M059J (cell line): ENCODE data around the gene RIMS1. TPM values are rescaled to one million over a fixed set of nuclear protein-coding genes. Genes with fewer than 3 reads are reported as not detected.

Source experiments
- DNase-seq: peaks from one replicate; pipeline ENCODE4 v3.0.0-alpha.2; 2012; ENCODE audit warnings: low read depth
- total RNA-seq: library from RNA; depleted of rRNA; stranded (reverse); fragments of >200 nt; shearing (Covaris generic); gene quantifications from 2 replicates; pipeline ENCODE4 v1.2.3, GENCODE V29; 2014

Gene RIMS1
- total RNA-seq, 1 experiment from 2014 or later: 0.34 TPM

DNA sequence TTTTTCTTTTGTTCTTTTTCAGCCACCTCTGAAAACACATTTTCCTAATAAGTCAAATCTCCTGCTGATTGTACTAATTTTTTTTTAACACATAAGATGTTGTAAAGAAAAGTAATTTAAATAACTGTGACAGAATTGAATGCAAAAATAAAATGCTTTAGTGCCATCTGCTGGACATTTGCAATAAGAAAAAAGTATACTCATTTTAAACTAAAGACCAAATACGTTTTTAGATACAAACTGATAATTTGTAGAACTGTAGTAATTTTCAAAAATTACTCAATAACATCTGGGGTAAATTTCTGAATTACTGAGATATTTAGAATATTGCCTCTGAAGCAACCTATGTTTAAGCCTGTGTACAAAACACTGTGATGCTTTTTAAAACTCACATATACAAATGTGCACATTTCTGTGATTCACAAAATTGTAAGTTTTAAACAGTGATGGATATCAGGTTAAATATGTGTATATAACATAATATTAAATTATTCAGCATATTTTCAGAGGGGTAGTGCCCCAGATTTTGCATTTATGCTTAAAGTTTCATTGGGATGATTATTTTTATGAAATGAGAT is 198.7 kb downstream of the RIMS1 start:
- DNase-seq: peak; percentile 27

DNA sequence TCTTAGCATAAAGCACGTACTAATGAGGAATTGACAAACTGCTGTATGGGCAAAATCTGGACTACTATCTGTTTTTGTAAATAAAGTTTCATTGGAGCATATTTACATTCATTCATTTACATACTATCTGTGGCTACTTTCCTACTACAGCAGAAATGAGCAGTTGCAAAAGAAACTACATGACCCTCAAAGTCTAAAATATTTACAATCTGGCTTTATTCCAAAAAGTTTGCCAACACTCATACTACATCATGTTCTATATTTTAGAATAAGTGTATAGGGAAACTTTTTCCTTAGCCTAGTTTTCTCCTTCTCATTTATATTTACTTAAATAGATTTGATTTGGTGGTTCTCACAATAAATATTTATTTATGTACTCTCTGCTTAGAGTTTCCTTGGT is 208.2 kb downstream of the RIMS1 start:
- no peak for DNase-seq

DNA sequence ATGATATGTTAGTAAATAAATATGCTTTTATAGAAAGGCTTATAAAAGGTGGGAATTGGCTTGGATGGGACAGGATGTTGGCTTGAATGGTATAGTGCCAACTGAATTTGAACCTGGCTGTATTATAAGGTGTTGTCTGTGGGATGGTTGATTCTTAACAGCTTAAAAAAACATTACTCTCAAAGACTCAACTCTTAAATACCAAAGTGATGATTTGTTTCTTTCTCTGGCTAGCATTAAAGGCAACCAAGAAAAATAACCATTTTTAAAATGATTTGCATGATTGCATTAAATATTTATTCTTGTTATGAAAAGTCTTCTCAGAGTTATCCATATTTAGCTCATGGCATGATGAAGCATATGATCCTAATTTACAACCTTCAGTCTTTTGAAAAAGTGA is 216.2 kb downstream of the RIMS1 start:
- DNase-seq: no peak

DNA sequence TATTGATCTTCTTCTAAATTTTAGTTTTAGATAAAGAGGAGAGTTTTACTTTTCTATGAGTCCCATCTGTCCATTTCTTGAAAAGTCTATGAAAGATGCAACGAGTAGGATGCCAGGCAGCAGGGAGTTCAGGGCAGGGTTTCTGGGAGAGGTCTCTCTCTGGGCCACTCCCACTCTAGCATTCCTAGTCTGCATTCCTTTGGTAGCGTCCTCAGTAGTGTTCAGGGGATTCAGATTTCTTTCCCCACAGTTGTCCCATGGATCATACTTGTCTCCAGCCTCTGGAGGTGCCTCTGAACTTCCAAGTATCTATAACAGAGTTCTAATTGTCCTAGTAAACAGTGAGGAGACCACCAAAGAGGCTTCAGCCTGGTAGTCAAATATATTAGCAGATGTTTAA is 225.3 kb downstream of the RIMS1 start:
- DNase-seq: no peak

- DNase-seq: no peak
Measured at GRCh38 chr6:72130327-72130726, 244.0 kb downstream of the RIMS1 start.

- DNase-seq: peak; percentile 55
Measured at GRCh38 chr6:72132427-72132826, 246.1 kb downstream of the RIMS1 start.

DNA sequence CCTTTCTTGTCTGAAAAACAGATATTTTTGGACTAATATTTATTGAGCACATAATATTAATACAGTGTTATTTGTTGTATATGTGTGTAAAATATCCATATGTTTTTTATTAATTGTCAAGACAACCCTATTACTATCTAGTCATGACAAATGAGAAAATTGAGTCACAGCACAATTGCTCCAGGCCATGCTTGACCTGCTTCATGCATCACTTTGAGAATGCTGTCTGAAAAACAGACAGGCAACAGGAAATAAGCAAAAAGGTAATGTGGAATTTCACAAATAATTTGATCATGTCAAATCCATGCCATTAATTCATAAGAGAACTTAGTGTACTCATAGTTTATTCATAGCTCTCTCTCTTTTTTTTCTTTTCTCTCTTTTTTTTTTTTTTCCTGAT is 246.5 kb downstream of the RIMS1 start:
- peak; percentile 34 for DNase-seq

- DNase-seq: peak; percentile 9
Measured at GRCh38 chr6:72133324-72133723, 247.0 kb downstream of the RIMS1 start.

DNA sequence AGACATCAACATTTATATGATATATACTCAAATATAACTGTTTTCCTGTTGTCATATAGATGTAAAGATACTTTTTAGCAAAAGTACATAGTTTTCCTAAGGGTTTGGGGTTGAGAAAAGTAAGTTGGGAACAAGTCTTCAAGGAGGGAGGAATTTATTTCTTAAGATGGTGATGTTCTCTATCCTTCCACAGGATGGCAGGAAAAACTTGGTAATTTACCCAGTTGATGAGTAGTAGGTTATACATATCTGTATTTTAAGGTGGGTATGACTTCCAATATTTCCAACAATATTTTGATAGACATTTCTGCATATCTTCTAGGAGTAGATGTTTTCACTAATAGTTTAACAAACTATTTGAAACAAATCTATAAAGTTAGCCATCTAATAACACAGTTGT is 254.4 kb downstream of the RIMS1 start:
- peak; percentile 34 for DNase-seq

DNA sequence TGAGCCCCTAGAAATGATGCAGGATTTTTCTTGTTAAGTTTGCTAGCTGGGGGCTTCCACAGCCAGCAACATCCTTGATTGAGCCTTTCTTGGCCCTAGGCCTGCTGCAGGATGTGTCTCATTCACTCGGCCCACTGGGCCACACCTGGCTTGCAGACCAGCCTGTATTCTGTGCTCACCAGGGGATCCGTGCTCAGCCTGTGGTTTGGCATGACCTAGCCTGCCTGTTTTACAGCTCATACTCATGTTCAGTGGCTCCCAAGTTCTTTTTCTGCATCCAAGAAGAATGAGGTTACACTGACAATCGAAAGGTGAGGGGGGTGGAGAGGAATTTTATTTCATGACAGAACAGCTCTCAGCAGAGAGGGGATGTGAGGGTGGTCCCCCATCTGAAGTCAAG is 263.4 kb downstream of the RIMS1 start:
- peak; percentile 45 for DNase-seq

GRCh38 chr6:72151742-72152141 is 265.4 kb downstream of the RIMS1 start:
- DNase-seq: no peak

GRCh38 chr6:72175916-72176315 is 289.6 kb downstream of the RIMS1 start:
- DNase-seq: no peak

DNA sequence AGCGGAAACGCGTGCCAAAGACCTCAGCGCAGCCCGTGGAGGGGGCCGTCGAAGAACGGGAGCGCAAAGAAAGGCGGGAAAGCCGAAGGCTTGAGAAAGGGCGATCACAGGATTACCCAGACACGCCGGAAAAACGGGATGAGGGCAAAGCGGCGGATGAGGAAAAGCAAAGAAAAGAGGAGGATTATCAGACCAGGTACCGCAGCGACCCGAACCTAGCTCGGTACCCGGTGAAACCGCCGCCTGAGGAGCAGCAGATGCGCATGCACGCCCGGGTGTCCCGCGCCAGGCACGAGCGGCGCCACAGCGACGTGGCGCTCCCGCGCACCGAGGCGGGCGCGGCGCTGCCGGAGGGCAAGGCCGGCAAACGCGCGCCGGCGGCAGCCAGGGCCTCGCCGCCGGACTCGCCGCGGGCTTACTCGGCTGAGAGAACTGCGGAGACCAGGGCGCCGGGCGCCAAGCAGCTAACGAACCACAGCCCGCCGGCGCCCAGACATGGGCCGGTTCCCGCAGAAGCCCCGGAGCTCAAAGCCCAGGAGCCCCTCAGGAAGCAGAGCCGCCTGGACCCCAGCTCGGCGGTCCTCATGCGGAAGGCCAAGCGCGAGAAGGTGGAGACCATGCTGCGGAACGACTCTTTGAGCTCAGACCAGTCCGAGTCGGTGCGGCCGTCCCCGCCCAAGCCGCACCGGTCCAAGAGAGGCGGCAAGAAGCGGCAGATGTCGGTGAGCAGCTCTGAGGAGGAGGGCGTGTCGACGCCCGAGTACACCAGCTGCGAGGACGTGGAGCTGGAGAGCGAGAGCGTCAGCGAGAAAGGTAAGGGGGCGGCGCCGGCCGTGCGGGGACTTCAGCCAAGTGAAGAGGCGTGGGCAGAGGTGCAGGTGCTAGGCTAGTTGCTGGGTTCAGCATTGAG is 296.2 kb downstream of the RIMS1 start:
- peak; percentile 59 for DNase-seq

- DNase-seq: peak; percentile 15
Measured at GRCh38 chr6:72203983-72204382, 317.6 kb downstream of the RIMS1 start.

- no peak for DNase-seq
Measured at GRCh38 chr6:72205500-72205899, 319.1 kb downstream of the RIMS1 start.

- DNase-seq: no peak
Measured at GRCh38 chr6:72206606-72207005, 320.3 kb downstream of the RIMS1 start.

GRCh38 chr6:72212686-72213085 is 326.3 kb downstream of the RIMS1 start:
- no peak for DNase-seq

- DNase-seq: no peak
Measured at GRCh38 chr6:72213654-72214053, 327.3 kb downstream of the RIMS1 start.

GRCh38 chr6:72216222-72217068 is 330.1 kb downstream of the RIMS1 start:
- DNase-seq: no peak

GRCh38 chr6:72217626-72218025 is 331.3 kb downstream of the RIMS1 start:
- no peak for DNase-seq

- DNase-seq: peak; percentile 64
Measured at GRCh38 chr6:72218125-72218524, 331.8 kb downstream of the RIMS1 start.

- DNase-seq: peak; percentile 25
Measured at GRCh38 chr6:72219536-72219935, 333.2 kb downstream of the RIMS1 start.
